ENCODE results near the gene LRRC4B.

LRRC4B gene

DNA sequence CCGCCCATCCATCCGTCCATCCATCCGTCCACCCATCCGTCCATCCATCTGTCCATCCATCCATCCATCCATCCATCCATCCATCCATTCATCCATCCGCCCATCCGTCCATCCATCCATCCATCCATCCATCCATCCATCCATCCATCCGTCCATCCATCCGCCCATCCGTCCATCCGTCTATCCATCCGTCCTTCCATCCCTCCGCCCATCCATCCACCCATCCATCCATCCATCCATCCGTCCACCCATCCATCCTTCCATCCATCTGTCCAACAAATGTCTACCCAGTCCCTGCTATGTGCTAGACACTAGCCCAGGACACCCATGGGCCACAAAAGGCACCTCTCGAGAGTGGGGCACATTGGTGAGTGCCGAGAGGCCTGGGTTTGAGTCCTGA is 15.7 kb downstream of the LRRC4B start:
- POLR2A ChIA-PET, result no interaction called here

GRCh38 chr19:50551715-50552187 is 16.5 kb downstream of the LRRC4B start:
- DNase-seq (ENCODE audit: extremely low spot score), result no peak
- CTCF ChIA-PET, result no interaction called here
- POLR2A ChIA-PET, result no interaction called here
- TF ChIP-seq CTCF (IDR thresholded peaks at IDR 0.05; ENCODE audit: control extremely low read depth, extremely low read depth, low read depth, missing control alignments), result no peak

More for the DNA sequence above, 15.7 kb downstream of the LRRC4B start:
- CTCF ChIA-PET, result interaction anchor here (1.6 to 9.1 kb wide), 2 partner anchors 13 to 195 kb away, joined by 5 to 154 read pairs; no protein-coding TSS in a partner anchor
- no peak for TF ChIP-seq CTCF (IDR thresholded peaks at IDR 0.05; ENCODE audit: control extremely low read depth, extremely low read depth, low read depth, missing control alignments)
- DNase-seq (ENCODE audit: extremely low spot score), result no peak

DNA sequence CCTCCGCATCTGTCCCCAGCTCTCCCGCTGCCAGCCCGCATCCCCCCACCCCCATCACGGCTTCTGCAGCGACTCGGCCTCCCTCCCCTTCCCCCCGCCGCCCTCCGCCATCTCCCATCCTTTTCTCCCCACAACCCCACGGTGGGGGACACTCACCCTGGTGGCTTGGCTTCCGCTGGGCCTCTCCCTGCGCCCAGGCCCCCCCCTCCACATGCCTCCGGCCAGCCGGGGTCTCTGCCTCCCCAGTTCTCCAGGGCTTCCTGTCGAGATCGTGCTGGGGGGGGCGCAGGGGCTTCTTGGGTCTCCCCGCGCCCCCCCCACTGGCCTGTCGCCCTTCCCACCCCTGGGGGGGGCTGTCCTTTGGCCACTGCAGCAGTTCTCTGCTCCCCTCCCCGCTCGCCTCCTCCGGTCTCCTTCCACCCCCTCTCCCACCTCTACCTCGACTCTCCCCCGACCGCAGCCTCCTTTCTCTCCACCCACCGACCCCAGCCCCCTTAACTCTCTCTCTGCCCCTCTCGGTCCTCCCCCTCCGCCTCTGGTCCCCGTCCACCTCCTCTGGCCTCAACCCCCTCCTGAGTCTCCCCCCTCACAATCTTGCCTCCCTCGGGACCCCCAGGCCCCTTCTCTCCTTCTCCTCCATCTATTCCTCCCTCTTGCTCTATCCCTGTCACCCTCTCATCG is 17.1 kb downstream of the LRRC4B start:
- POLR2A ChIA-PET, result no interaction called here
- TF ChIP-seq CTCF (IDR thresholded peaks at IDR 0.05; ENCODE audit: control extremely low read depth, extremely low read depth, low read depth, missing control alignments), result no peak
- CTCF ChIA-PET, result no interaction called here
- DNase-seq (ENCODE audit: extremely low spot score), result no peak

DNA sequence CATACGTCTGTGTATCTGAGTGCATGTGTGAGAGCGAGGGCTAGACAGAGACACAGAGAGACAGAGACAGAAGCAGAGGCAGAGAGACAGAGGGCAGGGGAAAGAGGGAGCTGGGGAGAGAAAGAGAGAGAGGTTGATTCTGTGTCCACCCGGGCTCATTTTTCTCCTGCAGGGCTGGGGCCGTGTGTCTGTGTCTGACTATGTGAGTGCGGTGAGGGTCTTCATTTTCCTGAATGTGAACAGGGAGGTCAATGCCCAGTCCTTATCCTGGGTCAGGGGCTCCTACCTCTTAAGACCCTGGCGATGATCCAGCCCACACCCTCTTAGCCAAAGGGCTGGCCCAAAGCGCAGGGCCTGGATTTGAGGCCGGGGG is 17.7 kb downstream of the LRRC4B start:
- CTCF ChIA-PET, result interaction anchor here (1.0 to 3.6 kb wide), 2 partner anchors 11 to 13 kb away, joined by 3 to 14 read pairs; no protein-coding TSS in a partner anchor
- no peak for TF ChIP-seq CTCF (IDR thresholded peaks at IDR 0.05; ENCODE audit: control extremely low read depth, extremely low read depth, low read depth, missing control alignments)
- POLR2A ChIA-PET, result no interaction called here
- no peak for DNase-seq (ENCODE audit: extremely low spot score)

GRCh38 chr19:50549927-50550593 is 18.2 kb downstream of the LRRC4B start:
- DNase-seq (ENCODE audit: extremely low spot score), result no peak
- CTCF ChIA-PET, result interaction anchor here (1.0 to 3.6 kb wide), 2 partner anchors 10 to 13 kb away, joined by 3 to 14 read pairs; no protein-coding TSS in a partner anchor
- no peak for TF ChIP-seq CTCF (IDR thresholded peaks at IDR 0.05; ENCODE audit: control extremely low read depth, extremely low read depth, low read depth, missing control alignments)
- POLR2A ChIA-PET, result no interaction called here

- ChIA-PET POLR2A (no interaction called here), CTCF (interaction anchor here (1.0 to 3.6 kb wide), 2 partner anchors 10 to 12 kb away, joined by 3 to 14 read pairs; no protein-coding TSS in a partner anchor)
- TF ChIP-seq CTCF (IDR thresholded peaks at IDR 0.05; ENCODE audit: control extremely low read depth, extremely low read depth, low read depth, missing control alignments), result no peak
- DNase-seq (ENCODE audit: extremely low spot score), result no peak
These were observed 18.9 kb downstream of the LRRC4B start for GRCh38 chr19:50549059-50549926.

Measured in GM10248 (cell line).